GM18498 (cell line): ENCODE measurements around the gene AMMECR1.
"Not testable (repeated sequence)": the region's sequence is repeated elsewhere in the genome, so short reads cannot be mapped to it uniquely, and the experiment has no call there.

Source experiments
- ATAC-seq: cut with Tn5 transposase; IDR thresholded peaks from one replicate; pipeline ENCODE4 v1.9.1; 2021; ENCODE audit warnings: mild to moderate bottlenecking, moderate library complexity; ENCODE audit not compliant: unreplicated experiment

The AMMECR1 gene

DNA sequence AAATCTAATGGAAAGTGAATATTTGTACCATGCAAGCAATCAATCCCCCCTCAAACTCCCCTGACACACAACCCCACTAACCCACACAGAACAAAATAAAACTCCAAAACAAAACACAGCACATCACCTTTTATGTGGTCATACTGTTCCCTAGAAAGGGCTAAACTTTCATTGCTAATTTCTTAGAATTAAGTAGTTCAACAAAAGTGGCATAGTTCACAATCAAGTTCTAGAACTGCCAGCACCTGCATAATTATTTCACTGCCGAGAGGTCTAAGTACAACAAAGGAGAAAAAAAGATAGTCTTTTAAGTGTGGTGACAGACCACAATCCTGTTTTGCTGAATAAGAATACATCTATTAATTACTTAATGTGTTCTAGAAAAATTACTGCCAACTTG lies 58.8 kb downstream of the AMMECR1 start:
- no peak for ATAC-seq

DNA sequence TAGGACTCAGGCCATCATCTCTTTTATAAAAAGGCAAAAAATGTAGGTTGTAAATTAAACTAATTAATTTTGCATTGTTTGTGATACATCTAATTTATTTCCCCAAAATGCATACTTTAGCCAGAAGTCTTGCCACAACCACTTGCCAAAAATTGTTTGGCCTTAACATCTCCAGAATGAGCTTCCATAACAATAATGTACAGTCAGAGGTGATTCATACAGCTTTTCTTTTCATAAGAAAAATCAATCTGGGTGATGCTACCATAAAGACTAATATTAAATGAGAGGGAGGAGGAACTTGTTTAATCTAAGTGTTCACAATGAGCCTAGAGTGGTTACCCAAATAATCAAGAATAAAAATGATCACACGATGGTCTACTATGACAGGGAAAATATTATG lies 59.3 kb downstream of the AMMECR1 start:
- no peak for ATAC-seq

DNA sequence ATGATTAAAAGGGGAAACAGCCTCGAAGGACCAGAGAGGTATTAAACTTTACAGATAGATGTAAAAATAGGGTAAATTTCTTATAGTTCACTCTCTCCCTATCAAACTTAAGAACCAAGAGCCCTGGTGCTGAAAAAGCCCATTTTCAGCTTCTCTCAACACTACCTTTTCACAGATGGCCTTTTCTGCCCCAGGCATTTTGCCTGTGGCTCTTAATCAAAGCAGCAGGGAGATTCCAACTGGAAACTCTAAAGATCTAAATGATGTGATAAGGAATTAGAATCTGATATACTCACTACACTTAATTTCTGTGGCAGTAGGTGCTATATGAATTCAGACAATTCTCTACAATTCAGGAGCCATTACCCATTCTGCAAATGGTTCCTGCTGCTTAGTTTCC lies 60.0 kb downstream of the AMMECR1 start:
- ATAC-seq: no peak

DNA sequence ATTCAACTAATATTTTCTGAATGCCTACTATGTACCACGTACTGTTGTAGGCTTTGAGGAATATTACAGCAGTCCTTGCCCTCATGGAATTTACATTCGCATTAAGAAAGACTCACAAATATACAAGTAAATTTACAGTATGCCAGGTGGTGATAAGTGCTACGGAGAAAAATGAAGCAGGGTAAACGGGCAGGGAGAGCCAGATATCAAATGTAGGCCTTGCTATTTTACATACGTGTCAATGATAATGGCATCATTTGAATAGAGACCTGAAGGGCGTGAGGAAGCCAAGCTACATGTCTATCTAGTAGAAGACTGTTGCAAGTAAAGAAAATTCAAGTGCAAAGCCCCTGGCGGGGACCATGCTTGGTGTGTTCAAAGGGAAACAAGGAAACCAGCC lies 65.2 kb downstream of the AMMECR1 start:
- no peak for ATAC-seq

- ATAC-seq: no peak
Measured at GRCh38 chrX:110251961-110252360, 65.9 kb downstream of the AMMECR1 start.

- no peak for ATAC-seq
Measured at GRCh38 chrX:110251526-110251925, 66.4 kb downstream of the AMMECR1 start.

DNA sequence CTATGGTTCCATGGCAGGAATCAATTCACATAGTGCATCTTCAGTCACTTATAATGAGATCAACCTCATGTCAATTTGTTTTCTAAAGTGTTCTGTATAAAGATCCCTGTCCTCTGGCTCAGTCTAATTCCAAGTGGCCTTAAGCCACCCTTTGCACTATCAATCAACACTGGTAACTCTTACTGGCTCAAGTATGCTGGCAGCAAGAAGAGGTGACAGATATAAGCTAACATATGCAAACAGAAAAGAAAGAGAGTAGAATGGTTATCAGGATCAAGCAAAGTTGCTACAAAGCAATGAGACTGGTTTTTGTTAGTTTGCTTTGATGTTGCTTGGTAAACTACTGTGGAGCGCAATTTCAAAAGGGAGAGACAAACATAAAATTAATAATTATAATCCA lies 67.0 kb downstream of the AMMECR1 start:
- no peak for ATAC-seq

DNA sequence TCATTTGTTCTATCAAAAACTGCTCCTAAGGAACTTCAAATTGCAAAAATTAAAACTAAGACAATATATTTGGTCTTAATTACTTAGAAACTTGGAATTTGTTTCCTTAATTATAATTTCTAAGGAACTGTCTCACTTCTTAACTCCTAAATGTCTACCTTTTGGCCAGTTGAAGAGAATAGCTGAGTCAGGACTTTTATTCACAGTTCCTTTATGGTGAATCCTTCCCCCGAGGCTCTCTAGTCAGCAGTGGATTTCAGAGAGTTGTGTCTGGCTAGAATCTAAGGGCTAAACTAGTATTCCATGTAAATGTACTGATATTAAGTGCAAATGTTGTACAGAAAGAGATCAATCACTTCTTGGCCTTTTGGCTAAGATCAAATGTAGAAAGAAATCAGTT lies 69.3 kb downstream of the AMMECR1 start:
- no peak for ATAC-seq

- ATAC-seq: no peak
Measured at GRCh38 chrX:110245011-110245410, 72.9 kb downstream of the AMMECR1 start.

- no peak for ATAC-seq
Measured at GRCh38 chrX:110242371-110242770, 75.5 kb downstream of the AMMECR1 start.

GRCh38 chrX:110241816-110242215 lies 76.1 kb downstream of the AMMECR1 start:
- no peak for ATAC-seq

GRCh38 chrX:110238259-110238658 lies 79.6 kb downstream of the AMMECR1 start:
- not testable (repeated sequence) for ATAC-seq

- ATAC-seq: not testable (repeated sequence)
Measured at GRCh38 chrX:110231485-110231884, 86.4 kb downstream of the AMMECR1 start.

DNA sequence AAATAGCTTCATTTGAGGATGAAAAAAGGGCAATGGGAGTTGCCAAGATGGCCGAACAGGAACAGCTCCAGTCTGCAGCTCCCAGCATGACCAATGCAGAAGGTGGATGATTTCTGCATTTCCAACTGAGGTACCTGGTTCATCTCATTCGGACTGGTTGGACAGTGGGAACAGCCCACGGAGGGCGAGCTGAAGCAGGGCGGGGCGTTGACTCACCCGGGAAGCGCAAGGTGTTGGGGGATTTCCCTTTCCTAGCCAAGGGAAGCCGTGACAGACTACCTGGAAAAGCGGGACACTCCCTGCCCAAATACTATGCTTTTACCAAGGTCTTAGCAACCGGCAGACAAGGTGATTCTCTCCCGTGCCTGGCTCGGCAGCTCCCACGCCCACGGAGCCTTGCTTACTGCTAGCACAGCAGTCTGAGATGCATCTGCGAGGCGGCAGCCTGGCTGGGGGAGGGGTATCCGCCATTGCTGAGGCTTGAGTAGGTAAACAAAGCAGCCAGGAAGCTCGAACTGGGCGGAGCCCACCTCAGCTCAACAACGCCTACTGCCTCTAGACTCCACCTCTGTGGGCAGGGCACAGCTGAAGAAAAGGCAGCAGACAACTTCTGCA lies 88.3 kb downstream of the AMMECR1 start:
- ATAC-seq: not testable (repeated sequence)

DNA sequence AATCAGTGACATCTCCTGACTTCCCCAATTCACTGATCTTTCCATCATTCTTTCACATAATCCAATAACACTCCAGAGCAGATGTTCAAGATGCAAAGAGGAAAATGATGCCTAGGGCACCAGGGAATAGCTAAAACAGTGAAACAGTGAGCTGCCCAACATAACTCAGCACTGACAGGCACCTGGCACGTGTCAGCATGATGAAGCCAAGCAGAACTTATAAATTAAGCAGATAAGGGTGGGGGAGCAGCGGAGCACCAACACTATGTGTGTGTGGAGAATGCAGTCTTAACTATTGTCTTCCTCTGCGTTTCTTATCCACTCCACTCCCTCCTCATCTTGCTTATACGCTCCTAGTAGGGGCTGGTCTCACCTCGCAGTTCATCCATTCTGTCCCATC lies 89.4 kb downstream of the AMMECR1 start:
- ATAC-seq: no peak

GRCh38 chrX:110226931-110227330 lies 91.0 kb downstream of the AMMECR1 start:
- no peak for ATAC-seq

GRCh38 chrX:110224926-110225617 lies 92.8 kb downstream of the AMMECR1 start:
- ATAC-seq: no peak

- ATAC-seq: no peak
Measured at GRCh38 chrX:110222497-110223257, 95.2 kb downstream of the AMMECR1 start.

DNA sequence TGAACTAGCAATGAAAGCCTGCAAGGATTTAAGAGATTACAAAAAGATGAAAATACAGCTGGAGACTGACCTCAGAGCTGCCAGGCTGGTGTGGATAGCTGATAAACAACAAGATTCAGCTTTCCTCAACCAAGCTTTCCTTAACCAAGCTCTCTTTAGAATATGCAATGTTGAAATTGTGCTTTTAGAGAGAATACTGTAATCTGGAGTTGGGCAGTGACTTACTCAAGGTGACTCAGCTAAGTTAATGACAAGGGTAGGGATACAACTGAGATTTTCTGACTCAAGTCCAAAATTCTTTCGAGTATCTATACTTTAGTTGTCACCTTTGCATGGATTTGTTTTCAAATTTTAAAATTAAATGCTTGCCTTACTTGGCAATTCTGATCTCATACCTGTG lies 98.0 kb downstream of the AMMECR1 start:
- no peak for ATAC-seq

DNA sequence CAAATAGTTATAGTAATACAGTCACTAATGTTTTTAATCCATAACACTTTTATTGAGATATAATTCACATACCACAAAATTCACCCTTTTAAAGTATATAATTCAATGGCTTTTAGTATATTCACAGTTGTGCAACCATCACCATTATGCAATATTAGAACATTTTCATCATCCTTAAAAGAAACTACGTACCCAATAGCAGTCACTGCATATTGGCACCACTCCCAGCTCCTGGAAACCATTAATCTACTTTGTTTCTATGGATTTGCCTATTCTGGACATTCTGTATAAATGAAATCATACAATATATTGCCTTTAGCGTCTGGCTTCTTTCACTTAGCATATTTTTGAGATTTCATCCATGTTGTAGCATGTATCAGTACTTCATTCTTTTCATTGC lies 99.3 kb downstream of the AMMECR1 start:
- no peak for ATAC-seq

DNA sequence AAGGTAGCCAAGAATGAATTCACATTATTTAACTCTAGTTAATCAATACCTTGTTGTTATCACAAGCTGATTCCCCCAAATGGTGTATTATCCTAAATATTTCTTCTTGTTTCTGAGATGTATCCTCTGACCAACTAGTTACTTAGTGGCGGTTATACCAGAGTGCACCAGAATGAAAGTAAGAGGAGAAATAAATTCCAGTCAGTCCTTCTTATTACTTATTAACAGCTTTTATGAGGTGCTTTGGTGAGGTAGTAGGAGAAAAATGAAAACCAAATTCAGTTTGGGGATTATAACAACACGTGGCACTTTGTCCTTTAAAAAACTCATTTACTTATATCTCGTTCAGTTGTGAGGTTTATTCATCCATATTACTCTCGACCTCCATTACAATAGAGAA lies 101.9 kb downstream of the AMMECR1 start:
- no peak for ATAC-seq

DNA sequence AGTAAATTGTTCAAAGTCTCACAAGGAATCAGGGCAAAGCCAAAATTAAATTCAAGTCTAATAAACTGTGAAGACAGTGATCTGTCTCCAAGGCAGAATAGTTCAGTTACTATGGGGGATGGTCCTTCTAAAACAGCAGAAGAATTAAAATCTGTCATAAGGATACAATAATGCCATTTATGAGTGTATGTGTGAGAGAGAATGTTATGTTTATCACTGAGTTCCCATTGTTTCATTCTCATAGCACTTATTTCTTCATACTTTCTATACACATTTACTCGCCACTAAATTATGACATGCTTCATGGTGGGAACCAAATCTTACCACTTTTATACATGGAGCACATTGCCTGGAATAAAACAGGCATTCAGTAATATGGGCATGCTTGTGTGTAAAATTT lies 102.5 kb downstream of the AMMECR1 start:
- ATAC-seq: no peak
